GM12874 (cell line): ENCODE data around the gene C11orf86.

ENCODE experiments used
- TF ChIP-seq, protein P1 (sequence below): IDR thresholded peaks from 2 replicates; pipeline ENCODE4 v1.5.1; 2011; ENCODE audit warnings: low read depth, mild to moderate bottlenecking, control low read depth, low read length, moderate library complexity; ENCODE audit not compliant: insufficient read depth

C11orf86 gene

DNA sequence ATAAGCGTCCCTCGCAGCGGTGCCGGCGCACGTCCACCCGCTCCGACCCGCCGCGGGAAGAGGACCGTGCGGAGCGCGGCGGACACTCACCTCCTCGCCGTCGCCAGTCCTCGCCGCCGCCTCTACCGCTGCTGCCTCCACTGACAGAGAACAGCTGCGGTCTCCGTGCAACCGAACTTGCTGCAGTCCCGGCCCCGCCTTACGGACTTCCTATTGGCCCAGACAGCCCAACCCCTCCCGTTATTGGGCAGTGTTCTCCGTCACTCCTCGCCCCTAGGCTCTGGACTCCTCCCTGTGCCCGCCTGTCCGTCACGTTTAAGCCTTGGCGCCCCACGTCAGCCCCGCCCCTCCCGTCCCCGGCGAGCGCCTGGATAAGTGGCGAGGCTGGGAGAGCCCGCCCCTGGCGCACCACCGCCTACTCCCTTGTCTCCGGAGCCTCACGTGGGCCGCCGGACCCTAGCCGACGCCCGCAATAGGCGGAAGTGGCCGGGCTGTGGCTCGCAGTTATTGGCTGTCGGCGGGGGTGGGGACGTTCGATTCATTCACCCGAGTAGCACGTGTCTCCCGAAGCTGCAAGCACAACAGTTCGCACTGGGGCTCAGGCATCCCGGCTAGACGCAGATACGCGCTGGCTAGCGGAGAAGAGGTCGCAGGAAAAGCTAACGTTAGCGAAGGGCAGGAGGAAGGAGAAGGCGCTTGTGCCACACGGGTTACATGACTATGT is 16.7 kb upstream of the C11orf86 start, which contains the start of gene PC:
Gene PC (minus strand): TSS at position 152 of the 724 bp plus-strand sequence. CDS start 86,224 bp downstream, outside the sequence.
- TF ChIP-seq, protein P1, sequence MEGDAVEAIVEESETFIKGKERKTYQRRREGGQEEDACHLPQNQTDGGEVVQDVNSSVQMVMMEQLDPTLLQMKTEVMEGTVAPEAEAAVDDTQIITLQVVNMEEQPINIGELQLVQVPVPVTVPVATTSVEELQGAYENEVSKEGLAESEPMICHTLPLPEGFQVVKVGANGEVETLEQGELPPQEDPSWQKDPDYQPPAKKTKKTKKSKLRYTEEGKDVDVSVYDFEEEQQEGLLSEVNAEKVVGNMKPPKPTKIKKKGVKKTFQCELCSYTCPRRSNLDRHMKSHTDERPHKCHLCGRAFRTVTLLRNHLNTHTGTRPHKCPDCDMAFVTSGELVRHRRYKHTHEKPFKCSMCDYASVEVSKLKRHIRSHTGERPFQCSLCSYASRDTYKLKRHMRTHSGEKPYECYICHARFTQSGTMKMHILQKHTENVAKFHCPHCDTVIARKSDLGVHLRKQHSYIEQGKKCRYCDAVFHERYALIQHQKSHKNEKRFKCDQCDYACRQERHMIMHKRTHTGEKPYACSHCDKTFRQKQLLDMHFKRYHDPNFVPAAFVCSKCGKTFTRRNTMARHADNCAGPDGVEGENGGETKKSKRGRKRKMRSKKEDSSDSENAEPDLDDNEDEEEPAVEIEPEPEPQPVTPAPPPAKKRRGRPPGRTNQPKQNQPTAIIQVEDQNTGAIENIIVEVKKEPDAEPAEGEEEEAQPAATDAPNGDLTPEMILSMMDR = no peak

DNA sequence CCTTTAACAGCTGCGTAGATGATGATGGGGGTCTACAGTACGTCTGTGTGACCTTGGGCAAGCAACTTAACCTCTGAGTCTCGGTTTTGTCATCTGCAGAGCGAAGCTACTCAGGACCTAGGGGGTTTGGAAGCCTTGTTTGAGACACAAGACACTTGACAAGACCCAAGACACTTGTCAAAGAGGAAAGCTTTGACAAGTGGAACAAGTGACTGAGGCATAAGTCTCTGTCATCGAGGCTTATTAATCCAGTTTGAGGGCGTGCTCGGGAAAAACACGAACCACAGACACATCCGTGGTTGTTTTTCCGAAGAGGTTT is 16.2 kb upstream of the C11orf86 start:
- TF ChIP-seq, protein P1 = no peak

DNA sequence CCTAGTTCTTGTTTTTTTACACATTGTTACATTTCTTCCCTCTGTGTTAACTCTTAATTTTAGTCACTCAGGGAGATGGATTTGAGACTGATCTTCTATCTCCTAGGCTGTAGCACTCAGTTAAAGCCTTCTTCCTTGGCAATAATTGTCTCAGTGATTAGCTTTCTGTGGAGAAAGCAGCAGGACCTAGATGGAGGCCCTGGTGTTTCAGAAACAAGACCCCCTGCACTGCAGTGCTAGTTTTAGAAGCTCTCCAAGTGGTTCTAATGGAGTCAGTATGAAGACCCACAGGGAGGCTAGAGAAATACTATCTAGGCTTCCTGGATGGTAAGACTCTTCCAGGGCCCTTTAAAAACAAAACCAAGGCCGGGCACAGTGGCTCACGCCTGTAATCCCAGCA is 12.9 kb upstream of the C11orf86 start:
- TF ChIP-seq, protein P1 = no peak

DNA sequence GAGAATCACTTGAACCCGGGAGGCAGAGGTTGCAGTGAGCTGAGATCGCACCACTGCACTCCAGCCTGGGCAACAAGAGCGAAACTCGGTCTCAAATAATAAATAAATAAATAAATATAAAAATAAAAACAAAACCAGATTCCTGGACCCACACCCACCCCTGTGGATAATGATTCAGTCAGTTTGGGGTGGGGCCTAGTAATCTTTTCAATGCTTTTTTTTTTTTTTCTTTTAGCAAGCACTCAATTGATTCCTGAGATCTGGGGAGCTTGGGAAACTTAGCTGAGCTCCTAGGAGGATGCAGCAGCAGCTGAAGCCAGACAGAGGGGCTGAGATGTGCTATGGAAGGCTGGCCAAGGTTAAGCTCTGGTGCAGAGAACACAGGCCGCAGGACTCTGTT is 12.3 kb upstream of the C11orf86 start:
- TF ChIP-seq, protein P1 = no peak

DNA sequence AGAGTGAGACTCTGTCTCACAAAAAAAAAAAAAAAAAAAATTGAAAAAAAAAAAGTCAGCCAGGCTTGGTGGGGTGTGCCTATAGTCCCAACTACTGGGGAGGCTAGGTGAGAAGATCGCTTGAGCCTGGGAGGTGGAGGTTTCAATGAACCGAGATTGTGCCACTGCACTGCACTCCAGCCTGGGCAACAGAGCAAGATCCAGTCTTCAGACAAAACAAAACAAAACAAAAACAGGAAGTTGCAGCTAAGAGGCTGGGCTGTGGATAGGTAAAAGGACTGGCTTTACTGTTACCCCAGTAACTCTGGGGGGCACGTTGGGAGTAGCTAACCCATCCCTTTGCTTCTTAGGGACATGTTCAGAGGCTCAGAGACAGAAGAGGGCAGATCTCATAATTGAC is 10.6 kb upstream of the C11orf86 start:
- TF ChIP-seq, protein P1 = no peak

DNA sequence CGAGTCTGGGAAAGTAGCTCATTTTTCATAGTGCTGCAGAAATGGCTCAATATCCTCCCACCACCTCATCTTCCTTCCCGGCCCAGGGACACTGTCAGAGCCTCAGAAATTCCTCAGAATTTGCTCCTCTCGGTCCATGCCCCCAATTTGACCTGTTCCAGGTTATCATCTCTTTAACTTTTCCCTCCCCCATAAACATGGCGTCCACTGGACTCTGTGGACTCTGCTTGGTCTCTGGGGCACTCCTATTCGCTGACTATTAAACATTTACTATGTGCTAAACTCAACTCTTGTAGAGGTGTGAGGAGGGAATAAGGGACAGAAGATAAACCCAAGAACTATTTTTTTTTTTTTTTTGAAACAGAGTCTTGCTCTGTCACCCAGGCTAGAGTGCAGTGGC is 8.8 kb upstream of the C11orf86 start:
- TF ChIP-seq, protein P1 = no peak

DNA sequence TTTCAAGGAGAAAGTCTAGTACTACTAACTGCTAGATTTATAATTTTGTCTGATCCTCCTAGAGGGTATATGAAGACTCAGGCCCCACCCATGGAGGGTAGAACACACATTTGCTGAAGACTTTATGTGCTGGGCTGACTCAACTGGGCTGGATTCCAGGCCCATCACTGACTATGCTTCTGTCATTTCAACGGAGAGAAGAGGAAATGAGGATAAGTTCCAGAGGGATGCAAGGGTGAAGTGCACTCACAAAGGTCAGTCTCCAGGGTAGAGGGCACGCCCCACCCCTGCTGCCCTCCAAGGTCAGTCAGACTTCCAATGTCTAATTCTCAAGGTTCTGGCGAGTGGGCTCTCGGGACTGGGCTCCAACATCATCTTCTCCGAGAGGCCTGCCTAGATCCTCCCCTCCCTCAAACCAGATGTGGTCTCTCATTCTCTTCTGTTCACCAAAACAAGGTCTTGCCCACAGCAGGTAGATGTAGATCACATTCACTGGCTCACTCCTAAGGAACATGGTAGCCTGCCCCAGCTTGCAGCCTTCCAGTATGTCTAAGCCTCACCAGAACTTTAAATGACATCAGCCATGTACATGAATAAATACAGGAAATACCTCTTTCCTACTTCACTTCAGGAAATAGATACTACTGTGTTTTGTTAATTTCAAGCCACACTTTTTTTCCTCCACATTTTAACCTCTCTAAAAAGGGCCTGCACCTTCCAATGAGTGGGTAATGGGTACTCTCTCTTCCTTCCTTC is 7.3 kb upstream of the C11orf86 start:
- TF ChIP-seq, protein P1 = no peak
